ENCODE results near the gene SRSF7.
"Not testable (repeated sequence)": the region's sequence is repeated elsewhere in the genome, so short reads cannot be mapped to it uniquely, and the experiment has no call there.

The SRSF7 gene

DNA sequence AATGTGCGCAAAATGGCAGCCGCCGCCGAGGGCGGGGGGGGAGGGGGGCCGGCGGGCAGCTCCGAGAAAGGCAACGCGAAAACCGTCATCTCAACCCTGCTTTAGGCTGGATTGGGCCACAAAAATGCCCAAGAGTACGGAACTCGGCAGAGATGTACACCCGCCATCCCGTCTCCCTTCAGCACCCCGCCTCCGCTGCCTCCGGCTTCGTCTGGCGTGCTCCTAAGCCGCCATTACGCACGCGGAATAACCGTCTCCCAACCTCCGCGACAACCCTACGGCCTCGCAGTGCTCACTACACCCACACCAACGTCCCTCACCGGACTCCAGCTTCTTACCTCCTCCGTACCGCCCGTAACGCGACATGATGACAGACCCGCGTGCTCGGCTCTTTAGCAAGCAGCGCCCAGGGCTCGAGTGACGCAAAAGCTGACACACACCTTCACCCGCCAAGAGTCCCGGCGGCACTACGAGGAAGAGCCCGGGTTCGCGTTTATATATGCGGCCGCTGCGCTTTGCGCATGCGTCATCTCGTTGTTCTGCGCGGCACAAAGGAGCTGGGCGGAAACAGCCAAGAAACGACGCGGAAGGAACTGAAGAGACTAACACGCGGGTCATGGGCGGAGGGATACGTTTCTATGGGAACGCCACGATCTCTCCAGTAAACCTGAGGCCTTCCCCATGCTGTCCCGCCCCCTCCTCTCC lies at the start of gene SRSF7:
Gene SRSF7 (minus strand): TSS at position 471 of the 705 bp plus-strand sequence. CDS start 105 bp downstream, at position 366.
- peak; percentile 88 for FAIRE-seq

- no peak for FAIRE-seq
Measured at GRCh38 chr2:38797953-38798352, 46.8 kb upstream of the SRSF7 start.

DNA sequence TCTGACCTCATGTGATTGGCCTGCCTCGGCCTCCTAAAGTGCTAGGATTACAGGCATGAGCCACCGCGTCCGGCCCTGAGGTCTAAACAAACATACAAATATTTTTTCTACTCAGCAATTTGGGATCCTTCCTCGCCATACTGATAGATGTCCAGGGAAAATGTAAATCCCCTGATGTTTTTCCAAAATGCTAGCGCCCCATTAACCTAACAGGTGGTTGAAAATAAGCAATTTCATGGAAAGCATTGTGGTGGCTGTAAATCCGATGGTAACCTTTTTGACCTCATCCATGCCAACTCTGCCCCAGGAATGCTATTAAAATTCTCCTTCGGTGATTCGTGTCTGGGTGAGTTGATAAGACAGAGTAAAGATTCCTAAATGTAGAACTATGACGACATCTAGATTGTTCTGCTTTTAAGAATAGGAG lies 46.1 kb upstream of the SRSF7 start:
- FAIRE-seq: no peak

- FAIRE-seq: not testable (repeated sequence)
Measured at GRCh38 chr2:38795016-38795415, 43.9 kb upstream of the SRSF7 start.

- no peak for FAIRE-seq
Measured at GRCh38 chr2:38794235-38794946, 43.2 kb upstream of the SRSF7 start.

GRCh38 chr2:38793511-38793910 lies 42.4 kb upstream of the SRSF7 start:
- FAIRE-seq: no peak

DNA sequence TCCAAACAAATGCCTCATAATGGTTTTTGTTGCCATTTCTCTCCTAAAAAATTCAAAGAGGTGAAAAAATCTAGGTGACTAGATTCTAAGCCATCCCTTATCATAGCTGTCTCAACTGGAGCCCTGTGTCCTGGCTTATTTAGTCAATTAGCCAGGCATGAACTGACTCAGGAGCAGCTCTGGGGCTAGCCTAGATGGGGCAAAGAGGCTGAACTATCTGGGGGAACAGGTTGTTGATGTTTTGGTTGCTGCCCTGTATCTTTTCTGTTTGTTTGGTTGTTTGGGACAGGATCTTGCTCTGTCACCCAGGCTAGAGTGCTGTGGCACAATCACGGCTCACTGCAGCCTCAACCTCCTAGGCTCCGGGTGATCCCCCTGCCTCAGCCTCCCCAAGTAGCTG lies 41.6 kb upstream of the SRSF7 start:
- FAIRE-seq: no peak

GRCh38 chr2:38792321-38792720 lies 41.2 kb upstream of the SRSF7 start:
- not testable (repeated sequence) for FAIRE-seq

DNA sequence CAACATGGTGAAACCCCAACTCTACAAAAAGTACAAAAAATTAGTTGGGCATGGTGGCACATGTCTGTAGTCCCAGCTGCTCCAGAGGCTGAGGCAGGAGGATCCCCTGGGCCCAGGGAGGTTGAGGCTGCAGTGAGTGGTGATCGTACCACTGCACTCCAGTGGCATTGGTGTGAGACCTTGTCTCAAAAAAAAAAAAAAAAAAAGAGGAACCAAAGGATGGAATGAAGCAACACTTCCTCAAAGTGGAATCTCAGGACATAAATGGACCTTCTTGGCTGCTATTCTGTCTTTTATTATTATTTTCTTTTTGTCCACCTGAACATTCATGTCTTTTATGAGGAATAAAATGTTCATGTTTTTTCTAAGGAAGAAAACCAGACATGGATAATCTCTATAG lies 40.6 kb upstream of the SRSF7 start:
- no peak for FAIRE-seq

DNA sequence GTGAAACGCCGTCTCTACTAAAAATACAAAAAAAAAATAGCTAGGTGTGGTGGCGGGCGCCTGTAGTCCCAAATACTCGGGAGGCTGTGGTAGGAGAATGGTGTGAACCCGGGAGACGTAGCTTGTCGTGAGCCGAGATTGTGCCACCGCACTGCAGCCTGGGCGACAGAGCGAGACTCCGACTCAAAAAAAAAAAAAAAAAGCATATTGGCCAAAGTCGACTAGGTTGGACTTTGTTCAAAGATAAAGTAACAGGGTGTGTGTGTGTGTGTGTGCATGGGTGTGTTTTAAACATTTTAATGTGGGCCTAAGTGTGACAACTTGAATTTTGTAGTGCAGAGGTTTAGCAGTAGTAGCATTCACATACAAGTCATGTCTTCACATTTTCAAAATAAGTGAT lies 38.5 kb upstream of the SRSF7 start:
- FAIRE-seq: no peak

- no peak for FAIRE-seq
Measured at GRCh38 chr2:38788306-38788705, 37.1 kb upstream of the SRSF7 start.

GRCh38 chr2:38783586-38783985 lies 32.4 kb upstream of the SRSF7 start:
- no peak for FAIRE-seq

GRCh38 chr2:38778687-38779082 lies 27.5 kb upstream of the SRSF7 start:
- no peak for FAIRE-seq

DNA sequence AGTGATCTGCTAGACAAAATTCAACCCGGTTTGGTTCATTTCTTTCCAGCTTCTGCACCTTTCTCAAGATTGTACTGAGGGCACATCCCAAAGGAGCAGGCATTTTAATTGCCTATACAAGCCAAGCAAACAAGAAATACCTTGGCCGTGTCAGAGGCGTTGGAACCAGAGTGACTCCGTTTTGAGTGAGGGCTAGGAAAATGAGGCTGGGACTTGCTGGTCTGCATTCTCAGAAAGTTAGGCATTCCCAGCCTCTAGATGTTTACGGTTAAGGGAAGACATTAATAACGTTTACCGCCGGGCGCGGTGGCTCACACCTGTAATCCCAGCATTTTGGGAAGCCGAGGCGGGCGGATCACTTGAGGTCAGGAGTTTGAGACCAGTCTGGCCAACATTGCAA lies 25.4 kb upstream of the SRSF7 start:
- FAIRE-seq: no peak

DNA sequence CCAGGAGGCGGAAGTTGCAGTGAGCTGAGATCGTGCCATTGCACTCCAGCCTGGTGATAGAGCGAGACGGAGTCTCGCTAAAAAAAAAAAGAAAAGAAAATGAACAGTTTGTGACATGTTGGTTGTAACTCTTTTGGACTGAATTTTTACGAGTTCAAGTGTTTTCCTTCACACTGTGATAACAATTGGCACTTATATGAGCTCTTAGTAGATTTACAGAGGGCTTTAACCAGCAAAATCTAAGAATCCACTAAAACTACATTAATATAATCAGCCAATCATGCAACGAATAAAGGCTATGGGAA lies 24.7 kb upstream of the SRSF7 start:
- FAIRE-seq: no peak

GRCh38 chr2:38775097-38775920 lies 24.1 kb upstream of the SRSF7 start:
- no peak for FAIRE-seq

GRCh38 chr2:38771632-38772031 lies 20.5 kb upstream of the SRSF7 start:
- no peak for FAIRE-seq

DNA sequence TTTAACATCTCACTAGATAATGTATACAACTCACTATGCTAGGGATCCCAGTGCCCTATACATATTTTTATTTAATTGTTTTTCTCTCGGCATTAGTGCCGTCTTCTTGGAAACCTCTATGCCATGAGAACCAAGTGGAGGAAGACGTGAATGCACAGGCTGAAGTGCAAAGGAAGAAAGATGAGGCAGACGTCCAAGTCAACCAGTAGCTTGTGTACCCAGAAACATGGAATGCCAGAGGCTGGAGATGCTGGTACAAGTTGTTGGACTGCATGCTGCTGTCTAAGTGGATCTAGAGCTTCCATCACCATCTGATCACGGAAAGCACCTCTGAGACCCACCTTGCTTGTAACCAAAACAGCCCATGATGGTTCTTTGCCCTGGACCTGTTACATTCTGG lies 14.4 kb upstream of the SRSF7 start:
- FAIRE-seq: no peak

- FAIRE-seq: no peak
Measured at GRCh38 chr2:38765149-38765548, 14.0 kb upstream of the SRSF7 start.

DNA sequence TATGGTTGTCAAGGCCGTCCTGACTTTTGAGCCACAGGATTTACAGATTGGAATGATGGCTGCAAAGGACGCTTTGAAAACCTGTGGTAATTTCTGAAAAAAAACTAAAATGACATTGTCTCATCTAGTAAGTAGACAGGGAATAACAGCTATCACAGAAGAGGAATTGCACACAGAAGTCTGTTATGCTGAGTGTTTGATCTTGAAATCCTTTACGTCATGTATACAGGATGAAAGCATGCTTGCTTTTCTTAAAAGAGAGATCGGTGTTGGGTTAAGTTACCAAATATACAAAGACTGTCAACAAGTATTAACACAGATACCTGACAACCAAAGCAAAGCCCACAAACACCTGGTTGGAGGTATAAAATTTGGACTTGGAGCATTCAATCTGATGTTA lies 12.6 kb upstream of the SRSF7 start:
- no peak for FAIRE-seq

DNA sequence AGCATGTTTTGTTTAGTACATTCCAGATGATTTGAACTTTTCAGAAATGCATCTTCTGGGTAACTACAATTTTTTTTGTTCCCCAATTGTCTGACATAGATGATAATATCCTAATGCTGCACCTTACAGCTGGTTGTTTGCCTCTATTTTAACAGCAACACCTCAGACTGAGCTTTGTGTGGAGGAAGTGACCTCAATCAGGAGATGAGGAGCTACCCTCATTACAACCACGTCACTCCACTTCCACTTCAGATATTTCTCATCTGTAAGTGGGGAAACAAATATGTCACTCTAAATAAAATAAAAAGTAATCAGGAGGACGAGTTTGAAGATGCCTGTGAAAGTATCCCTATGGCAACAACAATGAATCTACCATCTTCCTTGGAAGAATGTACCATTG lies 12.1 kb upstream of the SRSF7 start:
- no peak for FAIRE-seq

GRCh38 chr2:38755891-38756290 lies 4.7 kb upstream of the SRSF7 start:
- not testable (repeated sequence) for FAIRE-seq

DNA sequence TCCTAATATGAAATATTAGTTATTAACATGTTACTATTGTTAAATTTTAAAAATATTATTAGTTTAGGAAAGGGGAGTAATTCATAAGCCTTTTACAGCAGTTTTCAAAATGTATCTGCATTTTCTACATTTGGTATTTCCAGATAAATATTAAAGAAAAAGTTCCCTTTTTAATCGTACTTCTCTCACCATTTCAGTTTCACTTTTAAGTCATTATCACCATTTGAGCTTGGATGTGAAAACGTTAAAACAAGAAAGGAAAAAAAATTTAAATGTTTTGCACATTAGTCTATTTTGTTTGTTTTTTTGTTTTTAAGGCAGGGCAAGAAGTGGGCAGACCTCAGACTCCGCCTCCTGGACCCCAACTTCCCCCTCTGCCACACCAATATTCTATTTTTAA lies 3.3 kb upstream of the SRSF7 start:
- no peak for FAIRE-seq

DNA sequence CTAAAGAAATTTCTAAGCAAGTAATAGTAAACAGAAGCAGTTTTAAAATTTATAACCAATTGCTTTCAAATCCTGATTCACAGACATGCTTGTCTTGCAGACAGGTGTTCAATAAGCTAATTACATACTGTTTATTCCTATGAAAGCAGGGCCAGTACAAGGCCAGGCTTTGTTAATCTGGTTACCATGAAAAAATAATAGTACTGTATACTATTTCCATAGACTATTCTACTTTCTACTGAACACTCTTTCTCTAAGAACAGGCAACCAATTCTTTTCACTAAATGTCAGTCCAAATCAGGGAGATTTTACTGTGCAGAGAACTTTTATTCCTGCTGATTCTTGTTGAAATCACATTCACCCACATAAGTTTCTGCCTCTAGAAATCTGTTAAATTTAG lies 2.9 kb upstream of the SRSF7 start:
- FAIRE-seq: no peak

All from endometrium (tissue), 2 donors.